Measurements from ENCODE around the gene SLC35F4. TPM values are rescaled to one million over a fixed set of nuclear protein-coding genes. Genes with fewer than 3 reads are reported as not detected.

SLC35F4 gene
- total and polyA plus RNA-seq, 10 of the 15 experiments (the other 5 are each of a cell fraction or from before 2014, with no cell fraction given), result 0.06 to 0.30 TPM; not detected in 8

DNA sequence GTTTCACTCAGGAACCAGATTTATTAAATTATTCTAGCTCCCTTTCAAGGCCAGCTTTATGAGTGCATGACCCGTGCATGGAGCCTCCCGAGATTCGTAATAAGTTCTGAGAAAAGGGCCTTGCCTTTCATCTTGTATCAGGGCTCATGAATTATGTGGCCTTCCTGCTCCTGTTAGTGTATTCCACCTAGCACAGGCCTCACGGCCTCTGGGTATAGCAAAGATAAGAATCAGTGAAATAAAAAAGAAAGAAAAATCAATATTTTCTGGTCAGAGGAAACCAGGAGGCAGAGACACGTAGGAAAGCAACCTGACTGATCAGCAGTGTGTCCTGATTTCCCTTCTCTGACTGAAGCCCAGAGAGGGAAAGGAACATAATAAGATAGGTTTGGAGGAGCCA is 111.4 kb downstream of the SLC35F4 start:
- Histone ChIP-seq H3K27ac (ENCODE audit: control insufficient read depth, insufficient read depth) (no peak overlapping the region), H3K9ac (ENCODE audit: control insufficient read depth, insufficient read depth, low read length) (no peak overlapping the region), H3K79me2 (ENCODE audit: control insufficient read depth, insufficient read depth, low read length) (no peaks in the 10 kb centered on the region), H3K9me3 (replicated peaks; ENCODE audit: control insufficient read depth, insufficient read depth, low read length) (no peaks in the 10 kb centered on the region), H3K36me3 (ENCODE audit: control insufficient read depth in 2 of 2, insufficient read depth in 2 of 2, low read length in 1 of 2) (no peaks in the 10 kb centered on the region), H3K4me1 (ENCODE audit: control insufficient read depth, insufficient read depth, low read length) (no peaks in the 10 kb centered on the region), H3K4me3 (no peak overlapping the region), H4K20me1 (ENCODE audit: control insufficient read depth, insufficient read depth) (no peaks in the 10 kb centered on the region), H2AFZ (ENCODE audit: control insufficient read depth, low read depth, low read length) (no peak overlapping the region), H3K27me3 (replicated peaks in 1 of 2; ENCODE audit: control insufficient read depth in 2 of 2, insufficient read depth in 2 of 2, low read length in 1 of 2) (no peaks in the 10 kb centered on the region), H3K4me2 (ENCODE audit: control insufficient read depth, insufficient read depth) (no peak overlapping the region)
- FAIRE-seq (no peak), ATAC-seq (no peak), DNase-seq (ENCODE audit: low read depth, low spot score) (no peak)
- intact Hi-C loops (cut with micrococcal nuclease; ENCODE audit: unreplicated experiment), result no loop called here
- no TSS peak for BruUV-seq (replicated peaks)
- under 1% methylated on average over 5 of the region's 5 CpGs for WGBS (ENCODE audit: insufficient coverage, insufficient replicate concordance, low lambda C conversion rate, missing lambda C conversion rate)
- in situ Hi-C loops (cut with MboI), result no loop called here
- ChIA-PET CTCF (no interaction called here), SMC1A (ENCODE audit: uncharacterized antibody, unreplicated experiment) (no interaction called here), POLR2A (no interaction called here), RAD21 (ENCODE audit: unreplicated experiment) (no interaction called here)
- TF ChIP-seq SIX5 (IDR thresholded peaks at IDR 0.05; ENCODE audit: low read depth, low read length, severe bottlenecking) (no peak), NR2C1 (IDR thresholded peaks at IDR 0.05) (no peak), NFYA (IDR thresholded peaks at IDR 0.05; ENCODE audit: borderline replicate concordance, low read depth, low read length) (no peak), RBBP5 (conservative IDR thresholded peaks at IDR 0.05) (no peak)

DNA sequence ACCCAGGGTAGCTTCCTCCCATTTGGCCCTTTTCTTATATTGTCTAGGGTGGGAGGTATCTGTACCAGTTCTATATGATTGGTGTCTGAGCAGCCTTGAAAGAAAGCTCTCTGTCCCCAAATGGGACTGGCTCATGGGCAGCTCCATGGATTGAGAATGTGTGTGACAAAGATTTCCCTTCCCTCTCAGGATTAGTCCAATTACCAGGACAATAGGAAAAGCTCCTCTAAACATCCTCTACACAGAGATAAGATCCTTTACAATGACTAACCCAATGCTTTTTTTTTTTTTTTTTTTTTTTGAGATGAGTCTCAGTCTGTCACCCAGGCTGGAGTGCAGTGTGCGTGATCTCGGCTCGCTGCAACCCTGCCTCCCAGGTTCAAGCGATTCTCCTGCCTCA is 112.1 kb downstream of the SLC35F4 start:
- WGBS (ENCODE audit: insufficient coverage, insufficient replicate concordance, low lambda C conversion rate, missing lambda C conversion rate), result no CpG with 5 or more reads among the region's 4 CpGs
- H3K27ac ChIP-seq (ENCODE audit: control insufficient read depth, insufficient read depth), result no peak overlapping the region
- ChIA-PET SMC1A (ENCODE audit: uncharacterized antibody, unreplicated experiment) (no interaction called here), POLR2A (no interaction called here), CTCF (no interaction called here), RAD21 (ENCODE audit: unreplicated experiment) (no interaction called here)
- no peaks in the 10 kb centered on the region for H3K4me1 ChIP-seq (ENCODE audit: control insufficient read depth, insufficient read depth, low read length)
- no peak overlapping the region for H2AFZ ChIP-seq (ENCODE audit: control insufficient read depth, low read depth, low read length)
- H3K9me3 ChIP-seq (replicated peaks; ENCODE audit: control insufficient read depth, insufficient read depth, low read length), result no peaks in the 10 kb centered on the region
- H3K36me3 ChIP-seq (ENCODE audit: control insufficient read depth in 2 of 2, insufficient read depth in 2 of 2, low read length in 1 of 2), result no peaks in the 10 kb centered on the region
- FAIRE-seq (no peak), DNase-seq (ENCODE audit: low read depth, low spot score) (no peak), ATAC-seq (no peak)
- intact Hi-C loops (cut with micrococcal nuclease; ENCODE audit: unreplicated experiment) (no loop called here), in situ Hi-C loops (cut with MboI) (no loop called here)
- no peaks in the 10 kb centered on the region for H3K27me3 ChIP-seq (replicated peaks in 1 of 2; ENCODE audit: control insufficient read depth in 2 of 2, insufficient read depth in 2 of 2, low read length in 1 of 2)
- H3K9ac ChIP-seq (ENCODE audit: control insufficient read depth, insufficient read depth, low read length), result no peak overlapping the region
- H3K4me3 ChIP-seq, result no peak overlapping the region
- no TSS peak for BruUV-seq (replicated peaks)
- H3K4me2 ChIP-seq (ENCODE audit: control insufficient read depth, insufficient read depth), result no peak overlapping the region
- H3K79me2 ChIP-seq (ENCODE audit: control insufficient read depth, insufficient read depth, low read length), result no peaks in the 10 kb centered on the region
- no peaks in the 10 kb centered on the region for H4K20me1 ChIP-seq (ENCODE audit: control insufficient read depth, insufficient read depth)
- TF ChIP-seq LARP7 (IDR thresholded peaks at IDR 0.05) (no peak), ZBED1 (IDR thresholded peaks at IDR 0.05; ENCODE audit: borderline replicate concordance) (no peak), ATF7 (IDR thresholded peaks at IDR 0.05; ENCODE audit: low read depth) (no peak), CBX3 (IDR thresholded peaks at IDR 0.05; ENCODE audit: borderline replicate concordance, low read depth) (no peak), RUNX3 (IDR thresholded peaks at IDR 0.05; ENCODE audit: low read length) (no peak), NRF1 (conservative IDR thresholded peaks at IDR 0.05; ENCODE audit: low read depth, low read length) (no peak), PML (IDR thresholded peaks at IDR 0.05; ENCODE audit: low read length) (no peak), KDM1A (IDR thresholded peaks at IDR 0.05; ENCODE audit: borderline replicate concordance) (no peak), WRNIP1 (IDR thresholded peaks at IDR 0.05; ENCODE audit: borderline replicate concordance, low read depth, low read length) (no peak)
- TF ChIP-seq, protein P1, sequence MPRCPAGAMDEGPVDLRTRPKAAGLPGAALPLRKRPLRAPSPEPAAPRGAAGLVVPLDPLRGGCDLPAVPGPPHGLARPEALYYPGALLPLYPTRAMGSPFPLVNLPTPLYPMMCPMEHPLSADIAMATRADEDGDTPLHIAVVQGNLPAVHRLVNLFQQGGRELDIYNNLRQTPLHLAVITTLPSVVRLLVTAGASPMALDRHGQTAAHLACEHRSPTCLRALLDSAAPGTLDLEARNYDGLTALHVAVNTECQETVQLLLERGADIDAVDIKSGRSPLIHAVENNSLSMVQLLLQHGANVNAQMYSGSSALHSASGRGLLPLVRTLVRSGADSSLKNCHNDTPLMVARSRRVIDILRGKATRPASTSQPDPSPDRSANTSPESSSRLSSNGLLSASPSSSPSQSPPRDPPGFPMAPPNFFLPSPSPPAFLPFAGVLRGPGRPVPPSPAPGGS (IDR thresholded peaks at IDR 0.05; ENCODE audit: borderline replicate concordance, insufficient read depth, low read depth, low read length, poor library complexity, severe bottlenecking), result no peak
- TF ChIP-seq, protein P2, sequence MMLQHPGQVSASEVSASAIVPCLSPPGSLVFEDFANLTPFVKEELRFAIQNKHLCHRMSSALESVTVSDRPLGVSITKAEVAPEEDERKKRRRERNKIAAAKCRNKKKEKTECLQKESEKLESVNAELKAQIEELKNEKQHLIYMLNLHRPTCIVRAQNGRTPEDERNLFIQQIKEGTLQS (IDR thresholded peaks at IDR 0.05; ENCODE audit: borderline replicate concordance, extremely low read depth, low read depth, low read length), result no peak
- TF ChIP-seq, protein P3, sequence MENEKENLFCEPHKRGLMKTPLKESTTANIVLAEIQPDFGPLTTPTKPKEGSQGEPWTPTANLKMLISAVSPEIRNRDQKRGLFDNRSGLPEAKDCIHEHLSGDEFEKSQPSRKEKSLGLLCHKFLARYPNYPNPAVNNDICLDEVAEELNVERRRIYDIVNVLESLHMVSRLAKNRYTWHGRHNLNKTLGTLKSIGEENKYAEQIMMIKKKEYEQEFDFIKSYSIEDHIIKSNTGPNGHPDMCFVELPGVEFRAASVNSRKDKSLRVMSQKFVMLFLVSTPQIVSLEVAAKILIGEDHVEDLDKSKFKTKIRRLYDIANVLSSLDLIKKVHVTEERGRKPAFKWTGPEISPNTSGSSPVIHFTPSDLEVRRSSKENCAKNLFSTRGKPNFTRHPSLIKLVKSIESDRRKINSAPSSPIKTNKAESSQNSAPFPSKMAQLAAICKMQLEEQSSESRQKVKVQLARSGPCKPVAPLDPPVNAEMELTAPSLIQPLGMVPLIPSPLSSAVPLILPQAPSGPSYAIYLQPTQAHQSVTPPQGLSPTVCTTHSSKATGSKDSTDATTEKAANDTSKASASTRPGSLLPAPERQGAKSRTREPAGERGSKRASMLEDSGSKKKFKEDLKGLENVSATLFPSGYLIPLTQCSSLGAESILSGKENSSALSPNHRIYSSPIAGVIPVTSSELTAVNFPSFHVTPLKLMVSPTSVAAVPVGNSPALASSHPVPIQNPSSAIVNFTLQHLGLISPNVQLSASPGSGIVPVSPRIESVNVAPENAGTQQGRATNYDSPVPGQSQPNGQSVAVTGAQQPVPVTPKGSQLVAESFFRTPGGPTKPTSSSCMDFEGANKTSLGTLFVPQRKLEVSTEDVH (IDR thresholded peaks at IDR 0.05; ENCODE audit: low read depth, partially characterized antibody), result no peak
